MM.1S (cell line): ENCODE measurements around the gene NAALADL2.

Experiments
- DNase-seq: peaks from one replicate; pipeline ENCODE4 v3.0.0-alpha.2; 2015
- H2AFZ ChIP-seq: fragments of 300-600 bp; sonication (generic); 2 replicates; pipeline ENCODE4 v1.6.0; 2016; ENCODE audit warnings: antibody characterized with exemption, low read length
- H3F3A ChIP-seq: fragments of 300-600 bp; sonication (generic); 2 replicates; pipeline ENCODE4 v1.6.1; 2016; ENCODE audit warnings: mild to moderate bottlenecking, antibody characterized with exemption, low read length, moderate library complexity, mixed read lengths; ENCODE audit not compliant: insufficient read depth
- H3K27ac ChIP-seq: fragments of 300-600 bp; sonication (generic); 2 replicates; pipeline ENCODE4 v1.5.1; 2016; ENCODE audit warnings: mild to moderate bottlenecking, low read length
- H3K27me3 ChIP-seq: fragments of 300-600 bp; sonication (generic); replicated peaks from 2 replicates; pipeline ENCODE4 v1.6.0; 2016; ENCODE audit warnings: low read length; ENCODE audit not compliant: insufficient read depth
- H3K36me3 ChIP-seq: fragments of 300-600 bp; sonication (generic); replicated peaks from 2 replicates; pipeline ENCODE4 v1.6.1; 2016; ENCODE audit warnings: mild to moderate bottlenecking, low read length, mixed read lengths; ENCODE audit not compliant: insufficient read depth
- H3K4me1 ChIP-seq: fragments of 300-600 bp; sonication (generic); 2 replicates; pipeline ENCODE4 v1.6.1; 2016; ENCODE audit warnings: low read length, mixed read lengths
- H3K4me2 ChIP-seq: fragments of 300-600 bp; sonication (generic); 2 replicates; pipeline ENCODE4 v1.6.0; 2016; ENCODE audit warnings: low read depth, low read length
- H3K4me3 ChIP-seq: fragments of 300-600 bp; sonication (generic); 2 replicates; pipeline ENCODE4 v1.5.1; 2016; ENCODE audit warnings: low read length, mixed read lengths
- H3K79me2 ChIP-seq: fragments of 300-600 bp; sonication (generic); 2 replicates; pipeline ENCODE4 v1.6.1; 2016; ENCODE audit warnings: mixed run types, low read length, mixed read lengths
- H3K9ac ChIP-seq: fragments of 300-600 bp; sonication (generic); 2 replicates; pipeline ENCODE4 v1.6.1; 2016; ENCODE audit warnings: low read length, mixed read lengths
- H3K9me2 ChIP-seq: fragments of 300-600 bp; sonication (generic); replicated peaks from 2 replicates; pipeline ENCODE4 v1.6.1; 2016; ENCODE audit warnings: mild to moderate bottlenecking, low read length, mixed read lengths; ENCODE audit not compliant: insufficient read depth
- H3K9me3 ChIP-seq: fragments of 300-600 bp; sonication (generic); replicated peaks from 2 replicates; pipeline ENCODE4 v1.6.1; 2016; ENCODE audit warnings: mild to moderate bottlenecking, low read length, mixed read lengths; ENCODE audit not compliant: insufficient read depth
- H4K20me1 ChIP-seq: fragments of 300-600 bp; sonication (generic); 2 replicates; pipeline ENCODE4 v1.6.1; 2016; ENCODE audit warnings: mild to moderate bottlenecking, low read length, moderate library complexity, mixed read lengths; ENCODE audit not compliant: insufficient read depth
- CTCF ChIP-seq: fragments of 300-600 bp; sonication (generic); IDR thresholded peaks from 2 replicates; pipeline ENCODE4 v1.5.1; 2016; ENCODE audit warnings: antibody characterized with exemption, low read length, mixed read lengths
- EZH2 ChIP-seq: fragments of 300-600 bp; sonication (generic); optimal IDR thresholded peaks from 2 replicates; pipeline ENCODE3; 2017; ENCODE audit warnings: low read depth, mild to moderate bottlenecking, antibody characterized with exemption, low read length, mixed read lengths
- EZH2phosphoT487 ChIP-seq: fragments of 300-600 bp; sonication (generic); IDR thresholded peaks from 2 replicates; pipeline ENCODE4 v1.6.1; 2018; ENCODE audit warnings: antibody characterized with exemption, low read length

The NAALADL2 gene

GRCh38 chr3:174863488-174863887 is 4.4 kb downstream of the NAALADL2 start:
- no peak overlapping the region for H2AFZ ChIP-seq
- no peaks in the 10 kb centered on the region for H4K20me1 ChIP-seq
- no peaks in the 10 kb centered on the region for H3K36me3 ChIP-seq
- H3K79me2 ChIP-seq: no peaks in the 10 kb centered on the region
- H3K4me3 ChIP-seq: no peak overlapping the region
- no peaks in the 10 kb centered on the region for H3K9me2 ChIP-seq
- no peak for DNase-seq
- no peaks in the 10 kb centered on the region for H3K4me1 ChIP-seq
- no peaks in the 10 kb centered on the region for H3K9me3 ChIP-seq
- no peak overlapping the region for H3K9ac ChIP-seq
- H3K27me3 ChIP-seq: no peaks in the 10 kb centered on the region
- H3K4me2 ChIP-seq: no peak overlapping the region
- TF ChIP-seq EZH2phosphoT487 (no peak), EZH2 (no peak), CTCF (no peak)
- no peaks in the 10 kb centered on the region for H3F3A ChIP-seq
- H3K27ac ChIP-seq: no peak overlapping the region

GRCh38 chr3:174869448-174869847 is 10.3 kb downstream of the NAALADL2 start:
- H4K20me1 ChIP-seq: no peaks in the 10 kb centered on the region
- no peak overlapping the region for H3K4me3 ChIP-seq
- no peaks in the 10 kb centered on the region for H3K36me3 ChIP-seq
- no peaks in the 10 kb centered on the region for H3K9me3 ChIP-seq
- H3K27me3 ChIP-seq: no peaks in the 10 kb centered on the region
- H3K27ac ChIP-seq: no peak overlapping the region
- no peak overlapping the region for H3K9ac ChIP-seq
- H3K9me2 ChIP-seq: no peaks in the 10 kb centered on the region
- no peaks in the 10 kb centered on the region for H3K4me1 ChIP-seq
- no peak overlapping the region for H2AFZ ChIP-seq
- no peak for DNase-seq
- no peaks in the 10 kb centered on the region for H3K79me2 ChIP-seq
- no peak overlapping the region for H3K4me2 ChIP-seq
- no peaks in the 10 kb centered on the region for H3F3A ChIP-seq
- TF ChIP-seq CTCF: no peak
- no peak for TF ChIP-seq EZH2phosphoT487
- no peak for TF ChIP-seq EZH2

GRCh38 chr3:174873832-174874657 is 14.9 kb downstream of the NAALADL2 start:
- DNase-seq: peak; percentile 56
- H3K9me2 ChIP-seq: no peaks in the 10 kb centered on the region
- no peak overlapping the region for H3K9ac ChIP-seq
- no peaks in the 10 kb centered on the region for H3K4me1 ChIP-seq
- no peak overlapping the region for H3K4me3 ChIP-seq
- H3K27me3 ChIP-seq: no peaks in the 10 kb centered on the region
- H3K4me2 ChIP-seq: no peak overlapping the region
- TF ChIP-seq EZH2phosphoT487 (no peak), EZH2 (no peak), CTCF (no peak)
- no peaks in the 10 kb centered on the region for H3K36me3 ChIP-seq
- no peak overlapping the region for H2AFZ ChIP-seq
- H3K27ac ChIP-seq: no peak overlapping the region
- H3K79me2 ChIP-seq: no peaks in the 10 kb centered on the region
- no peaks in the 10 kb centered on the region for H3F3A ChIP-seq
- no peaks in the 10 kb centered on the region for H3K9me3 ChIP-seq
- no peaks in the 10 kb centered on the region for H4K20me1 ChIP-seq
